ENCODE measurements around the gene MLIP. TPM values are rescaled to one million over a fixed set of nuclear protein-coding genes. Genes with fewer than 3 reads are reported as not detected.

MLIP gene
- total and polyA plus RNA-seq, 2 of the 13 experiments (the other 11 are each of a cell fraction or from before 2014, with no cell fraction given), result 0.08 to 0.33 TPM

- in situ Hi-C loops (cut with HindIII; ENCODE audit: extremely low pct_ligation_motif_present, low pct_unique_long_range_greater_than_20kb) (no loop called here), intact Hi-C loops (cut with micrococcal nuclease; ENCODE audit: unreplicated experiment) (no loop called here)
- no peaks in the 10 kb centered on the region for H3K27me3 ChIP-seq (ENCODE audit: control insufficient read depth in 1 of 2, insufficient read depth in 2 of 2, low read length in 2 of 2)
- no peaks in the 10 kb centered on the region for H3K9me3 ChIP-seq (ENCODE audit: low read length)
- H3K79me2 ChIP-seq (ENCODE audit: insufficient read depth, low read length), result no peaks in the 10 kb centered on the region
- ChIA-PET POLR2A (no interaction called here), CTCF (ENCODE audit: low intra/inter-chr PET ratio, low total read pairs) (no interaction called here)
- peaks cover 22% of the 10 kb centered on the region for H3K4me1 ChIP-seq (ENCODE audit: insufficient read depth, low read length)
- H4K20me1 ChIP-seq (ENCODE audit: insufficient read depth, low read length), result no peaks in the 10 kb centered on the region
- H3K27ac ChIP-seq (ENCODE audit: extremely low read length, insufficient read depth, low read length), result peak overlapping the region; percentile 11
- no peak overlapping the region for H3K4me3 ChIP-seq (replicated peaks in 1 of 3; ENCODE audit: insufficient read depth in 1 of 3, low read depth in 2 of 3, low read length in 3 of 3)
- peak; percentile 29 for DNase-seq (ENCODE audit: low spot score)
- no peak for FAIRE-seq
- H3K9ac ChIP-seq (ENCODE audit: insufficient read depth, low read depth, low read length), result no peak overlapping the region
- no peak overlapping the region for H2AFZ ChIP-seq (ENCODE audit: low read length)
- 1% methylated on average over 2 of the region's 2 CpGs for WGBS (ENCODE audit: low lambda C conversion rate)
- BruUV-seq (replicated peaks), result no TSS peak
- peak overlapping the region; percentile 46; the same call in 1 of the 2 replicates for H3K4me2 ChIP-seq (ENCODE audit: low read depth, low read length)
- H3K36me3 ChIP-seq (replicated peaks in 1 of 2; ENCODE audit: control insufficient read depth in 1 of 2, insufficient read depth in 2 of 2, low read length in 2 of 2), result no peaks in the 10 kb centered on the region
- peak; percentile 95 for ATAC-seq
- no peak for TF ChIP-seq HNRNPK (IDR thresholded peaks at IDR 0.05; ENCODE audit: low read depth, low read length, poor library complexity, severe bottlenecking)
- TF ChIP-seq ARID3A (IDR thresholded peaks at IDR 0.05; ENCODE audit: low read depth, low read length), result no peak
- TF ChIP-seq ZNF296 (CRISPR knock-in tag; conservative IDR thresholded peaks at IDR 0.05), result no peak
- TF ChIP-seq ISL2 (CRISPR knock-in tag; IDR thresholded peaks at IDR 0.05), result 0 out of 2 replicates have a peak, but pooled peaks have one; percentile 27
- no peak for TF ChIP-seq CBFB (CRISPR knock-in tag; IDR thresholded peaks at IDR 0.05)
- no peak for TF ChIP-seq POLR2G (IDR thresholded peaks at IDR 0.05; ENCODE audit: low read depth, low read length)
- TF ChIP-seq SMAD9 (CRISPR knock-in tag; IDR thresholded peaks at IDR 0.05), result no peak
- no peak for TF ChIP-seq ZNF501 (CRISPR knock-in tag; IDR thresholded peaks at IDR 0.05)
- no peak for TF ChIP-seq ZNF839 (CRISPR knock-in tag; IDR thresholded peaks at IDR 0.05; ENCODE audit: borderline replicate concordance)
- TF ChIP-seq SNAI1 (CRISPR knock-in tag; IDR thresholded peaks at IDR 0.05; ENCODE audit: borderline replicate concordance), result peak; percentile 52; the same call in 1 of the 2 replicates
- TF ChIP-seq ZNF572 (CRISPR knock-in tag; IDR thresholded peaks at IDR 0.05), result no peak
- TF ChIP-seq PATZ1 (CRISPR knock-in tag; IDR thresholded peaks at IDR 0.05), result no peak
- TF ChIP-seq ZNF891 (CRISPR knock-in tag; IDR thresholded peaks at IDR 0.05), result no peak
- TF ChIP-seq RBAK (CRISPR knock-in tag; IDR thresholded peaks at IDR 0.05), result no peak
- no peak for TF ChIP-seq ZFY (CRISPR knock-in tag; IDR thresholded peaks at IDR 0.05)
- no peak for TF ChIP-seq ZNF329 (CRISPR knock-in tag; IDR thresholded peaks at IDR 0.05; ENCODE audit: low read depth)
- TF ChIP-seq HBP1 (CRISPR knock-in tag; IDR thresholded peaks at IDR 0.05; ENCODE audit: low read depth), result no peak
Observed at GRCh38 chr6:54307439-54307910, 196.2 kb downstream of the MLIP start.
